ENCODE results near the gene CDC42SE2.

CDC42SE2 gene

DNA sequence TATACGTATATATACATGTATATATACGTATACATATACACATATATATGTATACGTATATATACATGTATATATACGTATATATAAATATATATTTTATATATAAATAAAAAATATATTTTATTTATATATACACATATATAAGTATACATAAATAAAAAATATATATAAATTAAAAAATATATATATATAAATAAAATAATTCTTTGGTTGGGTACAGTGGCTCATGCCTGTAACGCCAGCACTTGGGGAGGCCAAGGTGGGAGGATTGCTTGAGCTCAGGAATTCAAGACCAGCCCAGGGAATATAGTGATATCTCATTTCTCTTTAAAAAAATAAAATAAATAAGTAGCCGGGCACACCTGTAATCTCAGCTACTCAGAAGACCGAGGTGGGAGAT lies 155.0 kb downstream of the CDC42SE2 start:
- TF ChIP-seq, protein P1, sequence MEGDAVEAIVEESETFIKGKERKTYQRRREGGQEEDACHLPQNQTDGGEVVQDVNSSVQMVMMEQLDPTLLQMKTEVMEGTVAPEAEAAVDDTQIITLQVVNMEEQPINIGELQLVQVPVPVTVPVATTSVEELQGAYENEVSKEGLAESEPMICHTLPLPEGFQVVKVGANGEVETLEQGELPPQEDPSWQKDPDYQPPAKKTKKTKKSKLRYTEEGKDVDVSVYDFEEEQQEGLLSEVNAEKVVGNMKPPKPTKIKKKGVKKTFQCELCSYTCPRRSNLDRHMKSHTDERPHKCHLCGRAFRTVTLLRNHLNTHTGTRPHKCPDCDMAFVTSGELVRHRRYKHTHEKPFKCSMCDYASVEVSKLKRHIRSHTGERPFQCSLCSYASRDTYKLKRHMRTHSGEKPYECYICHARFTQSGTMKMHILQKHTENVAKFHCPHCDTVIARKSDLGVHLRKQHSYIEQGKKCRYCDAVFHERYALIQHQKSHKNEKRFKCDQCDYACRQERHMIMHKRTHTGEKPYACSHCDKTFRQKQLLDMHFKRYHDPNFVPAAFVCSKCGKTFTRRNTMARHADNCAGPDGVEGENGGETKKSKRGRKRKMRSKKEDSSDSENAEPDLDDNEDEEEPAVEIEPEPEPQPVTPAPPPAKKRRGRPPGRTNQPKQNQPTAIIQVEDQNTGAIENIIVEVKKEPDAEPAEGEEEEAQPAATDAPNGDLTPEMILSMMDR (IDR thresholded peaks at IDR 0.05; ENCODE audit: insufficient read depth, low read depth, low read length, missing control alignments) = no peak
- no peak overlapping the region for H3K4me3 ChIP-seq (ENCODE audit: low read length)
- DNase-seq (ENCODE audit: low read depth) = no peak

DNA sequence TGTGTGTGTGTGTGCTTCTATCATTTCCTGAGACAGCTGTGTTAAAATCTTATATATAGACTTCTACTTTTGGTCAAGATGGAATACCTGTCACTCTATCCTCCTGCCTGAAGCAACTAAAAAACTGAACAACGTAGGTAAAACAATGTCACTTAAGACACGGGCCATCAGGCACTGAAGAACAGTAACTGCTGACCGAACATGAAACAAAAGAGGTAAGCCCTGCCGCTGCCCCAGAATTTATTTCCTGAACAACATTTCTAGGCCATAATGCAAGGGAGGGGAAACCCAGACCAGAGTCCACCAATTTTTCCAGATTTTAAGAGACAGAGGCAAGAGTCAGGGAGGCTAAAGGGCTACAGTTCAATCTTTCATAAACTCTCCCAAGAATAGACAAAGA lies 156.0 kb downstream of the CDC42SE2 start:
- no peak for DNase-seq (ENCODE audit: low read depth)
- H3K4me3 ChIP-seq (ENCODE audit: low read length) = no peak overlapping the region
- TF ChIP-seq, protein P1 (IDR thresholded peaks at IDR 0.05; ENCODE audit: insufficient read depth, low read depth, low read length, missing control alignments) = no peak

DNA sequence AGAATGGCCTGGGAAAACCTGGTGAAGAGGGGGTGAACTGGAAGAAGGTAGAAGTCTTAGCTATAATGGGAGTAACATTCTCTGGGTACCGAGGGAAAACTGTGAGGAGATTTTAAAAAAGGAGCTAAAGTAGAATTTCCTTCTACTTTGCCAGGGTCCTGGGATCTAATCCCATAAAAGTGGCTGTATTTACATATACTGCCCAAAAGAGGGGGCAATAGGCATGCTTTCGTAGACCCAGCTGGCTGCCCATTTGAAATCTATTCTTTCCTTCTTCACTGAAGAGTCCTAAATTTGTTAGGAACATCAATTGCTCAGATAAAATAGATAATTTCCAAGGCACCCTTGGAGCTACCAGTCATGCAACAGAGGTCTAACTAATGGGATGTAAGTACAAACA lies 159.2 kb downstream of the CDC42SE2 start:
- TF ChIP-seq, protein P1 (IDR thresholded peaks at IDR 0.05; ENCODE audit: insufficient read depth, low read depth, low read length, missing control alignments) = peak; percentile 26
- no peak for DNase-seq (ENCODE audit: low read depth)
- H3K4me3 ChIP-seq (ENCODE audit: low read length) = no peak overlapping the region

DNA sequence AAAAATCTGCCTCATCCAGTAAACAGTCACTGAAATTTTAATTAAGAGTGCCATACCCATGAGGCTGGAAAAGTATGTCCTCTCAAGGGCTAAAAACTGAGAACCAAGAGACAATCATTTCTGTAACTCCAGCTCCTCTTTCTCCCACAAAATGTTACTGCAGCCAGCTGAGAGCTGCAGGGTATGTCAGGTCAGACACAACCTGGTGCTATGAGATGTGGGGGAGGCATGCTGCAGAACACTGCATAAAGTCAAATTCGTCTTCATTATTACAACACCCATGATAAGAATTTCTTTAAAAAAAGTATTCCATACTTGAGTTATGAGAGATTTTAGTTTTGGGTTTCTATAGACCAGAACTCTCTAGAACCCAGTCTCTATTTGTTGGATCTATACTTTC lies 162.2 kb downstream of the CDC42SE2 start:
- DNase-seq (ENCODE audit: low read depth) = no peak
- TF ChIP-seq, protein P1 (IDR thresholded peaks at IDR 0.05; ENCODE audit: insufficient read depth, low read depth, low read length, missing control alignments) = no peak
- H3K4me3 ChIP-seq (ENCODE audit: low read length) = no peak overlapping the region

DNA sequence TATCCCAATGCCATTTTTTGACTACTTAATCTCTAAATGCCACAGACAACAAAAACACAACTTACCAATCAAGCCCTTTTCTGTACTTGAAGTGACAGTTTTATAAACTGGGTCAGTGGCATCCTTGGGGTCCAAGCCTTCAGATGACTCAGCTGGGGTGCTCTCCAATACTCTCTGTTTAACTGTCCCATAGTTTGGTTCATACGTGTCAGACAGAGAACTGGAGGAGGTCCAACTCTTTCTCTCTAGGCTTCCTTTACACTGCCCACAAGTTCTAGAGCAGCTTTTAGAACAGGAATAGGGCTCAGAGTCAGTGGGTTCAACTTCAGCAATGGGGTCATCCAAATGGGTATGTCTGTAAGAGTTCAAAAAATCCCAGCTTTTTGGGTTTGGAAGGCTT lies 166.9 kb downstream of the CDC42SE2 start:
- no peak overlapping the region for H3K4me3 ChIP-seq (ENCODE audit: low read length)
- DNase-seq (ENCODE audit: low read depth) = no peak
- TF ChIP-seq, protein P1 (IDR thresholded peaks at IDR 0.05; ENCODE audit: insufficient read depth, low read depth, low read length, missing control alignments) = no peak

DNA sequence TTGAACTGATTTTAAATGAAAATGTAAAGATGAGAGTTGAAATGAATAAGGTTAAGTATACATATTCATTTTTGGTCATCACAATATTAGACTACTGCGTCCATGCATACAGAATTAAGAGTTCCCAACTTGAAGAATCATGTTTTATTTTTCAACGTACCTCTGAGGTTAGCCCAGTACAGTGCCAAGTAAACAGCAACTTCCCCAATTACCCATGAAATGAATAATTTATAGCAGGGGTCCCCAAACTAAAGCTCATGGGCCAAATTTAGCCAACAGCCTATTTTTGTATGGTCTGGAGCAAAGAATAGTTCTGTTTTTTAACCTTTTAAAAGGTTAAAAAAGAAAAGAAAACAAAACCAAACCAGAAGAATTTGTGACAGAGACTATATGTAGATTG lies 167.9 kb downstream of the CDC42SE2 start:
- no peak for DNase-seq (ENCODE audit: low read depth)
- TF ChIP-seq, protein P1 (IDR thresholded peaks at IDR 0.05; ENCODE audit: insufficient read depth, low read depth, low read length, missing control alignments) = no peak
- H3K4me3 ChIP-seq (ENCODE audit: low read length) = no peak overlapping the region

DNA sequence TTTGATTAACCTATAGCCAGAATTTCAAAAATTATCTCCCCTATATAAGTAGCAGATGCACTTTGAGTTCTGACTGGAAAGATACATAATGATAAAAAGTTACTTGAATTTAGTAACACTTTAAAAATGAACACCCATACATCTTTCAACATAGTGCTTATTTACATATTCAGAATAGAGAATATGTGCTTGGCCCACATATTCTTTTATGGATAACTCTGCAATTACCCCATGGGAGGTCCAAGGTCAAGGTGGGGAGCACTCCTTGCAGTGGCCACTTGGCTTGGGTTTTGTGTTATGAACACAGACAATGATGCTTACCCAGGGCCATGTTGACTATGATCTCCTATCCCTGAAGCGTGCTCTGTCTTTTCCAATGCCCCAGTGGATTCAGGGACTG lies 169.3 kb downstream of the CDC42SE2 start:
- no peak overlapping the region for H3K4me3 ChIP-seq (ENCODE audit: low read length)
- TF ChIP-seq, protein P1 (IDR thresholded peaks at IDR 0.05; ENCODE audit: insufficient read depth, low read depth, low read length, missing control alignments) = no peak
- DNase-seq (ENCODE audit: low read depth) = no peak
